Heart right ventricle (tissue), 16 donors: ENCODE measurements around the gene TXNDC11. TPM values are rescaled to one million over a fixed set of nuclear protein-coding genes. Genes with fewer than 3 reads are reported as not detected.

Source experiments
- ATAC-seq, 8 donors: fragments of 200-7000 bp; cut with Tn5 transposase; one replicate each; pipeline ENCODE4 v1.9.1; 2020; ENCODE audit warnings: mild to moderate bottlenecking in 8 of 8, moderate library complexity in 8 of 8, moderate number of reproducible peaks in 1 of 8
- DNase-seq, 2 donors: peaks; one replicate each; pipeline ENCODE4 v3.0.0-alpha.2; 2020
- H3K27ac ChIP-seq, 10 donors: fragments of 200-600 bp; sonication (generic) in 2 of 10; one replicate each; pipeline versions ENCODE4 v1.5.0 to v1.8.0; 2020 to 2022; ENCODE audit warnings: mild to moderate bottlenecking in 3 of 10
- H3K27me3 ChIP-seq, 7 donors: fragments of 200-600 bp; one replicate each; pipeline ENCODE4 v1.8.0; 2021 to 2022; ENCODE audit warnings: mild to moderate bottlenecking in 2 of 7
- H3K36me3 ChIP-seq, 9 donors: fragments of 200-600 bp; sonication (generic) in 1 of 9; one replicate each; pipeline versions ENCODE4 v1.5.0 to v1.8.0; 2020 to 2022; ENCODE audit warnings: mild to moderate bottlenecking in 2 of 9
- H3K4me1 ChIP-seq, 9 donors: fragments of 200-600 bp; sonication (generic) in 1 of 9; one replicate each; pipeline versions ENCODE4 v1.5.0 to v1.8.0; 2020 to 2022; ENCODE audit warnings: mild to moderate bottlenecking in 4 of 9
- H3K4me3 ChIP-seq, 10 donors: fragments of 200-600 bp; sonication (generic) in 2 of 10; one replicate each; pipeline versions ENCODE4 v1.5.0 to v1.8.0; 2020 to 2022; ENCODE audit warnings: mild to moderate bottlenecking in 7 of 10, moderate library complexity in 2 of 10
- H3K9me3 ChIP-seq, 11 donors: fragments of 200-600 bp in 10 of 11; sonication (generic) in 2 of 11; one replicate each; pipeline versions ENCODE4 v1.5.0 to v1.8.0; 2013 to 2022; ENCODE audit warnings: mild to moderate bottlenecking in 2 of 11, control low read depth in 1 of 11, moderate library complexity in 1 of 11
- WGBS, 2 donors: extraction: QIAGEN DNeasy Blood & Tissue Kit; methylation state at CpG; one replicate each; pipeline ENCODE4 v1.1.7; 2013; ENCODE audit warnings: inconsistent platforms in 1 of 2; 5-methylcytosine and 5-hydroxymethylcytosine counted together
- intact Hi-C, 10 donors: fragments of 100-400 bp; cut with DNase I; formaldehyde crosslinking; loops; one replicate each; pipeline versions ENCODE4 v1.11.1 to v1.14.2; 2022
- polyA plus RNA-seq, 2 donors: library from polyadenylated mRNA; stranded (reverse); fragments of 200-250 nt; gene quantifications; one replicate each; pipeline ENCODE4 v1.2.3, GENCODE V29; 2013
- total RNA-seq, 10 donors: library from RNA; stranded (reverse); fragmentation: NEBNext Ultra II Directional in 3 of 10; extraction: Animal tissue kit (Norgen Biotek cat#: 25700) in 3 of 10; gene quantifications; one replicate each; pipeline versions ENCODE4 v1.2.1 to v1.2.4, GENCODE V29; 2021 to 2023
- TF ChIP-seq, protein P1 (sequence below), 9 donors: fragments of 200-600 bp; sonication (generic) in 2 of 9; IDR thresholded peaks; one replicate each; pipeline versions ENCODE4 v1.5.0 to v1.8.0; 2021 to 2022; ENCODE audit warnings: antibody characterized with exemption in 9 of 9, mild to moderate bottlenecking in 5 of 9, moderate library complexity in 1 of 9
- donor health status: Arrhythmogenic right ventricular cardiomyopathy.
- donor health status: ischemic (EF 13 %, LVEDD 7.1; RV severe dilation, severe dysfunction).
- donor health status: healthy with polysubstance abuse.
- donor health status: DM: no; HTN: yes; CAD: no.
- donor health status: DM: no; HTN: no; CAD: no.
- donor health status: ischemic (EF 25% LVEDD 6.9; RV normal size, moderate dysfunction).
- donor health status: ischemic (EF 25% LVEDD 5.7; RV mildly dilated, moderate dysfunction).
- donor health status: healthy.
- donor health status: DM: yes; HTN: yes; CAD: no.
- donor health status: Ischemic cardiomyopathy.
- donor health status: ischemic (EF 35%, LVEDD 5.7; RV mildly dilated, moderate dysfunction).
- donor health status: nonischemic (EF 11% LVEDD 7.7; RV severe dilation, severe dysfunction).
- donor health status: DM: yes; HTN: yes; CAD: no.
- donor health status: PGD.
- donor health status: ischemic (EF 29% LVEDD 5.4; RV normal size, mild dysfunction).
- donor health status: nonischemic (EF 23%, LVEDD 6.1; RV moderate dilation, normal function).

TXNDC11 gene
- total and polyA plus RNA-seq, 12 donors: 16.8 to 46.7 (median 25.1) TPM

DNA sequence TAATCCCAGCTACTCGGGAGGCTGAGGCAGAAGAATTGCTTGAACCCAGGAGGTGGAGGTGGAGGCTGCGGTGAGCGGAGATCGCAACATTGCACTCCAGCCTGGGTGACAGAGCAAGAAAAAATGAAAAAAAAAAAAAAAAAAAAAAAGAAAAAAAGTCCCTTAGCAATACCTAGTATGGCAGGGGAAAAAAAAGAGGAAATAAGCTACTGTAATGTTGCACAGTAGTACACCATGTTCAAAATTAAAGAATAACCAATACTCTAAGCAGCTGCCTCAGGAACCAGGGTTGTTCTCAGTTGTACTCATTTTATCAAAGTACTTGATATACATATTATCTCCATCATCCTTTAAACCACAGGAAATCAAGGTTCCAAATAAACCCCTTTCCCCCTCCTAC, 17.3 kb upstream of the TXNDC11 start:
- DNase-seq (no peak), ATAC-seq (no peak)
- H3K36me3 ChIP-seq: peaks cover 0 to 100% (median 63%) of the 10 kb centered on the region in 9 donors
- no peaks in the 10 kb centered on the region for H3K27me3 ChIP-seq
- TF ChIP-seq, protein P1, sequence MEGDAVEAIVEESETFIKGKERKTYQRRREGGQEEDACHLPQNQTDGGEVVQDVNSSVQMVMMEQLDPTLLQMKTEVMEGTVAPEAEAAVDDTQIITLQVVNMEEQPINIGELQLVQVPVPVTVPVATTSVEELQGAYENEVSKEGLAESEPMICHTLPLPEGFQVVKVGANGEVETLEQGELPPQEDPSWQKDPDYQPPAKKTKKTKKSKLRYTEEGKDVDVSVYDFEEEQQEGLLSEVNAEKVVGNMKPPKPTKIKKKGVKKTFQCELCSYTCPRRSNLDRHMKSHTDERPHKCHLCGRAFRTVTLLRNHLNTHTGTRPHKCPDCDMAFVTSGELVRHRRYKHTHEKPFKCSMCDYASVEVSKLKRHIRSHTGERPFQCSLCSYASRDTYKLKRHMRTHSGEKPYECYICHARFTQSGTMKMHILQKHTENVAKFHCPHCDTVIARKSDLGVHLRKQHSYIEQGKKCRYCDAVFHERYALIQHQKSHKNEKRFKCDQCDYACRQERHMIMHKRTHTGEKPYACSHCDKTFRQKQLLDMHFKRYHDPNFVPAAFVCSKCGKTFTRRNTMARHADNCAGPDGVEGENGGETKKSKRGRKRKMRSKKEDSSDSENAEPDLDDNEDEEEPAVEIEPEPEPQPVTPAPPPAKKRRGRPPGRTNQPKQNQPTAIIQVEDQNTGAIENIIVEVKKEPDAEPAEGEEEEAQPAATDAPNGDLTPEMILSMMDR (IDR thresholded peaks at IDR 0.05): no peak
- H3K27ac ChIP-seq: no peak overlapping the region
- H3K4me3 ChIP-seq: no peak overlapping the region
- intact Hi-C loops: loop anchor here in 2 of 10 donors (10.0 kb wide), 1 partner anchor 85 kb away; no protein-coding TSS in a partner anchor
- 98% methylated on average over 4 of the region's 4 CpGs for WGBS, 2 donors
- H3K9me3 ChIP-seq: no peaks in the 10 kb centered on the region
- H3K4me1 ChIP-seq: peaks cover 0 to 14% (median 9%) of the 10 kb centered on the region in 9 donors

DNA sequence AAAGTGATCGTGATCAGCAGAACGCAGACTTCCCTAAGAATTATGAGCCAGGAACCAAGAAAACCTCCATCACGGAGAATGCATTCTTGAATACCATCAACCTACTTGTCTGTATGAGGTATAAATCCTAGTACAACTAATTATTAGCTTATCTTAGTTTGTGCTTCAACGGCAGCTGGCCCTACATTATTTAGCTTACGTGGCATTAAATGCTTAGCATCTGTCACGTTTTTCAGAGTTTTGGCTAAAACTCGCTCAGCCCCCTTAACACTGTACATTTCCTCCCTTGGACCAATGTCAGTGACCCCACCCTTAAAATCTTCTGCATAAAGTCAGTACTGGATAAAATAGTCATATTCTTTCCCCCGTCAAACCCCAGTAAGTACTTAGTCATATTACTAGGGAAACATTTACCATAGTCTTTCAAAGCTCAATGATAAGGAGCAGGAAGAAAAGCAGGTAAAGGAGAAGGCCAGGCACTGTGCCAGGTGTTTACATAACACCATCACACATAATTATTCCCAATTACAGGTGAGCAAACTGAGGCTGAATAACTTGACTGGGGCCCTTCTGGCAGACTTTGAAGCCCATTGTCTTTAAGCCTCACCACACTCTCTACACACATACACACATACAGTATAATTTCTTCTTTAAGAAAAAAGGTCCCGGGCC, 16.6 kb upstream of the TXNDC11 start:
- intact Hi-C loops: loop anchor here in 1 of 10 donors (10.0 kb wide), 1 partner anchor 86 kb away; no protein-coding TSS in a partner anchor
- H3K36me3 ChIP-seq: peaks cover 0 to 100% (median 64%) of the 10 kb centered on the region in 9 donors
- no peaks in the 10 kb centered on the region for H3K27me3 ChIP-seq
- no peak overlapping the region for H3K4me3 ChIP-seq
- DNase-seq (no peak), ATAC-seq (no peak)
- peaks cover 0 to 14% (median 9%) of the 10 kb centered on the region in 9 donors for H3K4me1 ChIP-seq
- WGBS, 2 donors: 90 to 92% methylated on average over 9 of the region's 9 CpGs
- H3K9me3 ChIP-seq: no peaks in the 10 kb centered on the region
- TF ChIP-seq, protein P1 (IDR thresholded peaks at IDR 0.05): no peak
- no peak overlapping the region for H3K27ac ChIP-seq

DNA sequence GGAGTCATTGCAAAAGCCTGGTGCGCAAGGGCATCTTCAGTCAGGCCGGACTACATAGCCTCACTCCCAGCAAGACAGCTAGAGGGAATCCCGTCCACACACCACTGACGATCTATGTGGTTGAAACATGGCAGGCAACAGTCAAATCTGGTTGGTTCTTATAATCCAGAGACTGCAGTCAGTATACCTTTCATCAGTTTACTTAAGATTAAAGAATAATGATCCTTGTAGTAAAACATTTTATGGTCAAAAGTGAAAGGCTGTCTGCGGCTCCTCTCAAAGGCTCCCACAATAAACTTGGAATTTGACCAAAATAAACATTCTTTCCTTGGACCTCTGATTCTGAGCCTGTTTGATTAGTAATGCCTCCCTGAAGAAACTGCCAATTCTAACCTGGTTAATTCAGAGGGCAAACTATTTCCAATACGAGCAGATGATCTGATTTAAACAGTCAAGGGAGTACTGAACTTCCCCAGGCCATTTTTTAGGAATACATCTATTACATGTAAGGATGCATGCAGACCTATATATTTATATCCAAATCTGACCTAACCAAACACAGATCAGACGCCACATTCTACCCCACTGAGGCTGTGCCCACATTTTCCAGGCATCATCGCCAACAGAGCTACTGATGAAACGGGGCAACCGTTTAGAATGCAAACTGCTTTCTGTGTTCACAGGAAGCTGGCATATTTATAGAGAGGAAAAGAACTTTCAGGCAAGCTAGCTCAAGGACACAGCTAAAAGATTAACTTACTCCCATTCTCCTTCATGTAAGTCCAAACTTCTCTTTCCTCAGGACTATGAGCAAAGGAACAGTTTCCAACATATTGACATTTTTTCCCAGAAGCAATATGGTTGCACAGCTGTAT, 15.3 kb upstream of the TXNDC11 start:
- intact Hi-C loops: loop anchor here in 1 of 10 donors (10.0 kb wide), 1 partner anchor 87 kb away; no protein-coding TSS in a partner anchor
- H3K36me3 ChIP-seq: peaks cover 0 to 100% (median 73%) of the 10 kb centered on the region in 9 donors

DNA sequence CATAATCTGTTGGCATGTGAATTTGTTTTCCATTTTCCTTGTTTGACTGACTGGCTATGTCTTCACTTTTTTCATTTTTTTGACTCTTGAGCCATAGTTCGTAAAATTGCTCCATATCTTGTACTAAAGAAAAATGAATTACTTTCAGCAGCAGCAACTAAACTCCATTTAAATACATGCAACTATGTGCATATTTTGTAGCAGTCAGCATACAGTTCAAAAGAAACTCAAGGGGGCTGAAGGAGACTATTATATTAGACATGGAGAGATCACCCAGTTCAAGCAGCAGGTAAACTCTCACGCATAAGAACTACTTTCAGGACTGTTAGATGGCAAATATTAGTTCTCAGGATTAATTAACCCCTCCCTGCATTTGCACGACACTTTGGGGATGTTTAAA, 13.6 kb upstream of the TXNDC11 start:
- Histone ChIP-seq H3K27ac (no peak overlapping the region), H3K4me3 (no peak overlapping the region), H3K36me3 (peaks cover 0 to 100% (median 77%) of the 10 kb centered on the region in 9 donors), H3K9me3 (no peaks in the 10 kb centered on the region), H3K4me1 (peaks cover 0 to 14% (median 9%) of the 10 kb centered on the region in 9 donors), H3K27me3 (no peaks in the 10 kb centered on the region)
- ATAC-seq (no peak), DNase-seq (no peak)
- intact Hi-C loops: loop anchor here in 1 of 10 donors (10.0 kb wide), 1 partner anchor 89 kb away; no protein-coding TSS in a partner anchor
- TF ChIP-seq, protein P1 (IDR thresholded peaks at IDR 0.05): no peak
- WGBS, 2 donors: 95 to 99% methylated on average over 3 of the region's 3 CpGs

More for the DNA sequence above, 15.3 kb upstream of the TXNDC11 start:
- TF ChIP-seq, protein P1 (IDR thresholded peaks at IDR 0.05): no peak
- 67 to 76% methylated on average over 10 of the region's 10 CpGs for WGBS, 2 donors
- peak in 1 of 8 donors; percentile 61 for ATAC-seq
- Histone ChIP-seq H3K4me3 (no peak overlapping the region), H3K9me3 (no peaks in the 10 kb centered on the region), H3K4me1 (peaks cover 0 to 14% (median 9%) of the 10 kb centered on the region in 9 donors), H3K27me3 (no peaks in the 10 kb centered on the region), H3K27ac (peak overlapping the region in 2 of 10 donors; percentile 6 to 26)
- DNase-seq: no peak
